HG02588 (cell line): Measurements from ENCODE around the gene LYPLA2.

ENCODE experiments used
- ATAC-seq: cut with Tn5 transposase; IDR thresholded peaks from one replicate; pipeline ENCODE4 v1.9.1; 2021; ENCODE audit warnings: mild to moderate bottlenecking, moderate library complexity; ENCODE audit not compliant: unreplicated experiment

LYPLA2 gene

GRCh38 chr1:23790696-23791515 is at the start of gene LYPLA2:
Gene LYPLA2, plus strand, starts transcription at chr1:23791145. Its CDS starts 1,538 bp downstream, at chr1:23792683.
- ATAC-seq = peak; percentile 86

- no peak for ATAC-seq
These were observed 49.3 kb upstream of the LYPLA2 start for GRCh38 chr1:23741609-23742008.

GRCh38 chr1:23742670-23743286 is 48.2 kb upstream of the LYPLA2 start:
- no peak for ATAC-seq

GRCh38 chr1:23743287-23744152 is 47.4 kb upstream of the LYPLA2 start, which contains the start of gene ELOA:
Gene ELOA, plus strand, starts transcription at chr1:23743471. Its CDS starts 33 bp downstream, at chr1:23743504.
- ATAC-seq = peak; percentile 80

- no peak for ATAC-seq
These were observed 45.4 kb upstream of the LYPLA2 start for GRCh38 chr1:23745515-23745914.

GRCh38 chr1:23748016-23748415 is 42.9 kb upstream of the LYPLA2 start:
- no peak for ATAC-seq

- ATAC-seq = no peak
These were observed 39.7 kb upstream of the LYPLA2 start for GRCh38 chr1:23751050-23751814.

- no peak for ATAC-seq
These were observed 39.1 kb upstream of the LYPLA2 start for GRCh38 chr1:23751815-23752200.

GRCh38 chr1:23752909-23753308 is 38.0 kb upstream of the LYPLA2 start:
- ATAC-seq = no peak

- ATAC-seq = no peak
These were observed 34.3 kb upstream of the LYPLA2 start for GRCh38 chr1:23756676-23757075.

GRCh38 chr1:23757812-23758211 is 33.1 kb upstream of the LYPLA2 start:
- ATAC-seq = no peak

- ATAC-seq = no peak
These were observed 31.7 kb upstream of the LYPLA2 start for GRCh38 chr1:23759277-23759676.

GRCh38 chr1:23763041-23763577 is 27.8 kb upstream of the LYPLA2 start:
- ATAC-seq = no peak

GRCh38 chr1:23768733-23769132 is 22.2 kb upstream of the LYPLA2 start:
- ATAC-seq = no peak

- ATAC-seq = no peak
These were observed 18.7 kb upstream of the LYPLA2 start for GRCh38 chr1:23772049-23772853.

GRCh38 chr1:23772854-23773242 is 18.1 kb upstream of the LYPLA2 start:
- ATAC-seq = no peak

- no peak for ATAC-seq
These were observed 16.6 kb upstream of the LYPLA2 start for GRCh38 chr1:23774174-23774880.

- ATAC-seq = no peak
These were observed 14.7 kb upstream of the LYPLA2 start for GRCh38 chr1:23776217-23776616.
